Measurements from ENCODE around the gene BRCA2.

The BRCA2 gene

GRCh38 chr13:32431361-32431760 lies 116.1 kb downstream of the BRCA2 start:
- no peak for DNase-seq

GRCh38 chr13:32432856-32433255 lies 117.5 kb downstream of the BRCA2 start:
- DNase-seq: no peak

- DNase-seq: no peak
These were observed 123.6 kb downstream of the BRCA2 start for GRCh38 chr13:32438871-32439270.

- no peak for DNase-seq
These were observed 127.8 kb downstream of the BRCA2 start for GRCh38 chr13:32443111-32443510.

- DNase-seq: no peak
These were observed 130.2 kb downstream of the BRCA2 start for GRCh38 chr13:32445461-32445860.

GRCh38 chr13:32446220-32446619 lies 130.9 kb downstream of the BRCA2 start:
- DNase-seq: no peak

GRCh38 chr13:32446773-32447465 lies 131.6 kb downstream of the BRCA2 start:
- no peak for DNase-seq

GRCh38 chr13:32447894-32448623 lies 132.8 kb downstream of the BRCA2 start:
- no peak for DNase-seq

DNA sequence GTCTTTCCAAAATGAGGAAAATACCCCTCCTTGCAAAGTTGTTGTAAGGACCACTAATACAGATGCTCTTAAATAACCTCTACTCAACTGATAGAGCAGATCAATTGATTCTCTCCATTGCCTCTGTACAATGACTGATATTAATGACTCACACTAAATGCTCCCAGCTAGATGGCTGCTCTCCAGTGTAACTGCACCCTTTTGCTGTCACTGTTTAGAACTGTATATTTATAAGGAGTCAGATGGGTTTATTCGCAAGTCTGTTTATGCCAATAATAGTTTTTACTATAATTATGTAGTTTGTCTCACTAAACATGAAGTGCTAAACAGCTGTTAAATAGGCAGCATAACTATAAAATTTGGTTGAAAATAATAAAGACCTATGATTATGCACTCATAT lies 133.7 kb downstream of the BRCA2 start:
- DNase-seq: no peak
